GM13976 (cell line): ENCODE data around the gene CH25H.

Source experiments
- DNase-seq: peaks from one replicate; pipeline ENCODE4 v3.0.0; 2012; ENCODE audit warnings: low spot score
- in situ Hi-C: fragments of 300-500 bp; cut with MboI; formaldehyde crosslinking; loops from one replicate; pipeline ENCODE4 v1.12.0; 2022; ENCODE audit warnings: low sequenced_read_pairs, mixed read lengths, inconsistent platforms; ENCODE audit not compliant: unreplicated experiment
- TF ChIP-seq, protein P1 (sequence below): IDR thresholded peaks from 2 replicates; pipeline ENCODE4 v1.5.1; 2012; ENCODE audit warnings: borderline replicate concordance, mild to moderate bottlenecking; ENCODE audit not compliant: insufficient read depth; ENCODE audit errors: extremely low read depth, missing control alignments, control extremely low read depth

The CH25H gene

GRCh38 chr10:89233033-89233432 lies 25.9 kb upstream of the CH25H start:
- no peak for DNase-seq
- in situ Hi-C loops, result no loop called here
- TF ChIP-seq, protein P1, sequence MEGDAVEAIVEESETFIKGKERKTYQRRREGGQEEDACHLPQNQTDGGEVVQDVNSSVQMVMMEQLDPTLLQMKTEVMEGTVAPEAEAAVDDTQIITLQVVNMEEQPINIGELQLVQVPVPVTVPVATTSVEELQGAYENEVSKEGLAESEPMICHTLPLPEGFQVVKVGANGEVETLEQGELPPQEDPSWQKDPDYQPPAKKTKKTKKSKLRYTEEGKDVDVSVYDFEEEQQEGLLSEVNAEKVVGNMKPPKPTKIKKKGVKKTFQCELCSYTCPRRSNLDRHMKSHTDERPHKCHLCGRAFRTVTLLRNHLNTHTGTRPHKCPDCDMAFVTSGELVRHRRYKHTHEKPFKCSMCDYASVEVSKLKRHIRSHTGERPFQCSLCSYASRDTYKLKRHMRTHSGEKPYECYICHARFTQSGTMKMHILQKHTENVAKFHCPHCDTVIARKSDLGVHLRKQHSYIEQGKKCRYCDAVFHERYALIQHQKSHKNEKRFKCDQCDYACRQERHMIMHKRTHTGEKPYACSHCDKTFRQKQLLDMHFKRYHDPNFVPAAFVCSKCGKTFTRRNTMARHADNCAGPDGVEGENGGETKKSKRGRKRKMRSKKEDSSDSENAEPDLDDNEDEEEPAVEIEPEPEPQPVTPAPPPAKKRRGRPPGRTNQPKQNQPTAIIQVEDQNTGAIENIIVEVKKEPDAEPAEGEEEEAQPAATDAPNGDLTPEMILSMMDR, result no peak

DNA sequence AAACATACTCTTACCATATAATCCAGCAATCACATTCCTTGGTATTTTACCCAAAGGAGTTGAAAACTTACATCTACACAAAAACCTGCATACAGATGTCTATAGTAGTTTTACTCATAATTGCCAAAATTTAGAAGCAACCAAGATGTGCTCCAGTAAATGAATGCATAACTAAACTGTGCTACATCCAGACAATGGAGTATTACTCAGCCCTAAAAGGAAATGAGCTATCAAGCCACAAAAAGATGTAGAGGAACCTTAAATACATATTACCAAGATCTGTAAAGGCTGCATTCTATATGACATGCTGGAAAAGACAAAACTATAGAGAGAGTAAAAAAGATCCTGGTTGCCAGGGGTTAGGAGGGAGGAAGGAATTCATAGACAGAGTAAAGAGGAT lies 21.8 kb upstream of the CH25H start:
- in situ Hi-C loops, result no loop called here
- no peak for DNase-seq
- TF ChIP-seq, protein P1, result no peak

DNA sequence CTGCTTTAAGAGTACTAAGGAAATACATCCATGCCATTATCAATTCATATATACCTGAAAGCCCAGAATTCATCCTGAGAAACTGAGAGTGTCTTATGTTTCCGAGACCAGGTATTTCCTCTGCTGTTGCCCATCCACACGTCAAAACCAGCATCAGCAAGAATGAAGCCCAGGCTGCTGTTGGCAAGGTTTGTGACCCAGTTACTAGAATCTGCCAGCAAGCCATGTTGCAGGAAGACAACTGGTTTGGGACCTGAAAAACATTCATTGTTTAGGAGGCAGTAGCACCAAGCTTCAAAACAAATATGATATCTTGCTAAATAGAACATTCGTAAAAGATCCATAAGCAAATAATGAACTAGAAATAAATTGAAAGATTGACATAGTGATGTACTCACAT lies 21.0 kb upstream of the CH25H start:
- TF ChIP-seq, protein P1, result no peak
- in situ Hi-C loops, result no loop called here
- DNase-seq, result no peak

DNA sequence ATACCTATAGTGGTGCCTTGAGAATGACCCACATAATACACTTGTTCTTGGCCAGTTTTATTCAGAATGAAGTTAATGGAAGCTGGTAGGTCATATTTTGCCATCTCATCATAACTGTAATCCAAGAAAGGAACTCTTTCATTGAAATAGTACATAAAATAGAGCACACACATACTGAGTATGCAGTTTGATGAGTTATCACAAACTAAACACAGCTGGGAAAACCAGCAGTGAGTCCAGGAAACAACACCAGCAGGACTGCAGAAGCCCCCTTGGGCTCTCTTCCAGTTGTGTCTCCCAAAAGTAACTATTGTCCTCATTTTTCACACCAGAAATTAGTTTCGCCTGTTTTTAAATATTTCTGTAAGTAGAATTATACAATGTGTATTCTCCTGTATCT lies 19.8 kb upstream of the CH25H start:
- TF ChIP-seq, protein P1, result no peak
- DNase-seq, result no peak
- in situ Hi-C loops, result no loop called here

DNA sequence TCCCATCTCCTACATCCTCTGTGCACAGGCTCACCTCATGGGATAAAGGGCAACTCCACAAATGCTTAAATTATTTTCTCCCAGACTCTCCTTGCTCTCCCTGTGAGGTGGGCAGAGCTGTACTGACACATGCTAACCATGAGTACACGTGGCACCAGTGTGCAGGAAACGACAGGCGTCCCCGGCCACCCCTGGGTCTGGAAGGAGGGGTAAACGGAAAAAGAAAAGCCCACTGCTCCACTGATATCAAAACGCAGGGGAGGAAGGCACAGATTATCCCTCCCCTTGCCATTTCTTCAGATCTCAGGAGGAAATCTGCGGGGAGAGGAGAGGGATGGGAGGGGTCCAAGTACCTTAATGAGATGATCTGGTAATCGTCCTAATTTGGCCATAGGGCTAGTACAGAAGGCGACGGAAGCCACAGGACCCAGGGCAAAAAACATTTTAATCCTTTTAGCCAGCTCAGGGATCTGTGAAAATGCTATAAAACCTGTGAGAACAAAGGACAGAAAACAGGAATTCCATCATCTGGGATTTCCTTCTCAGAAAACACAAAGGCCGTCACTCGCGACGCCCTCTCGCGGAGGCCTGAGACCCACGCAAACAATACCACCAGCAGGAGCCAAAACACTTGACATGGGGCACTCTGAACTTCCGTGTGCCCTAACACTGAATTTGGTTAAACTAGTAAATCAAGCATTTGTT lies 17.8 kb upstream of the CH25H start:
- no peak for DNase-seq
- TF ChIP-seq, protein P1, result no peak
- in situ Hi-C loops, result no loop called here

- TF ChIP-seq, protein P1, result no peak
- no peak for DNase-seq
- in situ Hi-C loops, result no loop called here
Measured at GRCh38 chr10:89221919-89222318, 14.8 kb upstream of the CH25H start.

GRCh38 chr10:89219513-89220218 lies 12.5 kb upstream of the CH25H start:
- DNase-seq, result no peak
- TF ChIP-seq, protein P1, result no peak
- in situ Hi-C loops, result loop anchor here (10.0 kb wide), 1 partner anchor 385 kb away; no protein-coding TSS in a partner anchor
